ENCODE results near the gene KIRREL3. TPM values are rescaled to one million over a fixed set of nuclear protein-coding genes. Genes with fewer than 3 reads are reported as not detected.

KIRREL3 gene
- polyA plus RNA-seq, 2 of the 4 experiments (the other 2 are of a cell fraction) = 3.0 to 11.0 TPM

DNA sequence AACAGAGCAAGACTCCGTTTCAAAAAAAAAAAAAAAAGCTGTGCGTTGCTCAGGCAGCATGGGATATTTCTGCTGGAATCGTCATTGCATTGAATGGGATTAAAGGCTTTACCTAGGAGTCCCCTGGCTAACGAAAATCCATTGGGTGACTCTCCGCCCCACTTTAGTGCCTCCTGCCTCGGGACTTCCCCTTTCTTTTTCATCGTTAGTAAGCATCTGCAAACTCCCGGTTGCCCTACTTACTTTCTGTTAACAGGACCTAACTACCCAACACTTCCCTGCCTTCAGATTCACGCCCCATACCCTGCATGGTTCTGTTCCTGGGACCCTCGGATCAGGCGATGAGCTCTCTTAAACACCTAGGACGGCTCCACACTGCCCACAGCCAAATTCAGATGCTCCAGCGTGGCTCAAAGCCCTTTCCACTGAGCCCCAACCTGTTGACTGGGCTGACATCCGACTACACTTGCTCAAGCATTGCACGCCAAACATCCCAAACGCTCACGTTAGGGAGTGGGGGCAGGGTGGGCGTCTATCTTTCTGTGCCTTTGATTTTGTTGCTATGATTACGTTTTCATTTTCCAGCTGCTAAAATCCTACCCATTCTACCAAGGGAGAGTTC is 501.3 kb downstream of the KIRREL3 start:
- Histone ChIP-seq H3K4me1 (no peaks in the 10 kb centered on the region), H3K4me3 (no peak overlapping the region), H3K4me2 (no peak overlapping the region), H3K9me3 (no peaks in the 10 kb centered on the region), H3K27ac (no peak overlapping the region)
- TF ChIP-seq, protein P1, sequence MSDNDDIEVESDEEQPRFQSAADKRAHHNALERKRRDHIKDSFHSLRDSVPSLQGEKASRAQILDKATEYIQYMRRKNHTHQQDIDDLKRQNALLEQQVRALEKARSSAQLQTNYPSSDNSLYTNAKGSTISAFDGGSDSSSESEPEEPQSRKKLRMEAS (IDR thresholded peaks at IDR 0.05) = no peak
- TF ChIP-seq CHD4 (IDR thresholded peaks at IDR 0.05; ENCODE audit: borderline replicate concordance) = no peak
- no peak for TF ChIP-seq HOXB5 (CRISPR knock-in tag; IDR thresholded peaks at IDR 0.05)
- no peak for TF ChIP-seq NPAS2 (CRISPR knock-in tag; IDR thresholded peaks at IDR 0.05; ENCODE audit: borderline replicate concordance)
- TF ChIP-seq, protein P2, sequence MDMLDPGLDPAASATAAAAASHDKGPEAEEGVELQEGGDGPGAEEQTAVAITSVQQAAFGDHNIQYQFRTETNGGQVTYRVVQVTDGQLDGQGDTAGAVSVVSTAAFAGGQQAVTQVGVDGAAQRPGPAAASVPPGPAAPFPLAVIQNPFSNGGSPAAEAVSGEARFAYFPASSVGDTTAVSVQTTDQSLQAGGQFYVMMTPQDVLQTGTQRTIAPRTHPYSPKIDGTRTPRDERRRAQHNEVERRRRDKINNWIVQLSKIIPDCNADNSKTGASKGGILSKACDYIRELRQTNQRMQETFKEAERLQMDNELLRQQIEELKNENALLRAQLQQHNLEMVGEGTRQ (IDR thresholded peaks at IDR 0.05) = no peak
- no peak for TF ChIP-seq RCOR1 (IDR thresholded peaks at IDR 0.05; ENCODE audit: low read depth, low read length)
- TF ChIP-seq CBX2 (IDR thresholded peaks at IDR 0.05; ENCODE audit: borderline replicate concordance, low read depth) = no peak
- no peak for ATAC-seq
- CTCF ChIA-PET = interaction anchor here (2.2 kb wide), 1 partner anchor 19 kb away, joined by 10 read pairs; no protein-coding TSS in a partner anchor
- FAIRE-seq = no peak
- POLR2A ChIA-PET = no interaction called here
- 69% methylated on average over 19 of the region's 19 CpGs for WGBS (ENCODE audit: missing lambda C conversion rate)
- no peak for DNase-seq (ENCODE audit: low read depth in 1 of 2, low spot score in 1 of 2)

DNA sequence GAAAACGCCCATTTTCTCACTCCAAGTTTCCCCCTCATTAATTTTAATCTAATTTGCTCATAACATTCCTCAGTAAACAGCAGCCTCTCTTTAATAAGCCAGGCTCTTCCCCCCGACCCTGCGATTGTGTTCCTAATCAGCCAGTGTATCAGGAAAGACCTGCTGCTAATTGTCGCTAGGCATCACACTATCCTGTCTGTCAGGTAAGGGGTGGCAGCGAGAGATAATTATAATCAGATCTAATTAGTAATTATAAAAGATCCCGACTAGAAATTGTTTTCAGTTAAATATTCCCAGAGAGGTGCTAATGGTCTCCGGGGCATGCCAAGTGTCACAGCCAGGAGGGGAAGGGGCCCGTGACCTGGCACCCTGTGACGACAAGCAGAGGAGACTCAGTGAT is 502.3 kb downstream of the KIRREL3 start:
- WGBS (ENCODE audit: missing lambda C conversion rate) = 67% methylated on average over 9 of the region's 9 CpGs
- TF ChIP-seq, protein P3, sequence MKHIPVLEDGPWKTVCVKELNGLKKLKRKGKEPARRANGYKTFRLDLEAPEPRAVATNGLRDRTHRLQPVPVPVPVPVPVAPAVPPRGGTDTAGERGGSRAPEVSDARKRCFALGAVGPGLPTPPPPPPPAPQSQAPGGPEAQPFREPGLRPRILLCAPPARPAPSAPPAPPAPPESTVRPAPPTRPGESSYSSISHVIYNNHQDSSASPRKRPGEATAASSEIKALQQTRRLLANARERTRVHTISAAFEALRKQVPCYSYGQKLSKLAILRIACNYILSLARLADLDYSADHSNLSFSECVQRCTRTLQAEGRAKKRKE (CRISPR knock-in tag; IDR thresholded peaks at IDR 0.05; ENCODE audit: low read depth) = no peak
- TF ChIP-seq GATA3 (IDR thresholded peaks at IDR 0.05; ENCODE audit: borderline replicate concordance) (no peak), HEYL (CRISPR knock-in tag; IDR thresholded peaks at IDR 0.05) (no peak), FOSL2 (IDR thresholded peaks at IDR 0.05) (no peak), FOSL2 (CRISPR knock-in tag; IDR thresholded peaks at IDR 0.05) (no peak), MYC (IDR thresholded peaks at IDR 0.05; ENCODE audit: borderline replicate concordance, low read length) (no peak)
- Histone ChIP-seq H3K27ac (no peak overlapping the region), H3K4me2 (no peak overlapping the region), H3K4me3 (no peak overlapping the region), H3K9me3 (no peaks in the 10 kb centered on the region), H3K4me1 (no peaks in the 10 kb centered on the region)
- CTCF ChIA-PET = interaction anchor here (1.2 kb wide), 1 partner anchor 17 kb away, joined by 4 read pairs; no protein-coding TSS in a partner anchor
- POLR2A ChIA-PET = no interaction called here
- no peak for DNase-seq (ENCODE audit: low read depth in 1 of 2, low spot score in 1 of 2)
- FAIRE-seq = no peak
- no peak for ATAC-seq

DNA sequence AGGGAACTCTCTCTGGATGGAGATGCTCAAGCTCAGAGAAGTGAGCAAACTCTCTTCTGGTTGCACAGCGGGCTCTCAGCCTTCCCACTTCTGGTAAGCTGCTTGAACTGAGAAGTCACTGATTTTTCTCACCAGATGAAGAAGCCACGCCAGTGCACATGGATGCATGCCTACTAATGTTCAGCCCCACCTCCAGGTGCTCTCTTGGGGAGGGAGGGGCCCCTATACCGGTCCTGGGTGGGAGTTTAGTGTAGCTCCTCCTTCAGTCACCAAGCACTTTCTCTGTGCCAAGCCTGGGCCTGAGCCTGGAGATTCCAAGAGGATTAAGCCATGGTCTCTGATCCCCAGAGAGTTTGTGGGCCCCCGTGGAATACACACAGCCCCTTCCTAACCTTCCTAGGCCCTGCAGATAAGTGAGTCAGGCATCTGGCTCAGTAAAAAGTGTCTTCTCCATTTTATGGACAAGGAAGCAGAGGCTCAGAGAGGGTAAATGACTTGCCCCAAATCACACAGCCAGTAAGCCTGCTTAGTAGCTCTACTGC is 502.9 kb downstream of the KIRREL3 start:
- Histone ChIP-seq H3K4me2 (no peak overlapping the region), H3K9me3 (no peaks in the 10 kb centered on the region), H3K27ac (no peak overlapping the region), H3K4me1 (no peaks in the 10 kb centered on the region), H3K4me3 (no peak overlapping the region)
- no peak for ATAC-seq
- ChIA-PET POLR2A (no interaction called here), CTCF (interaction anchor here (1.0 to 1.2 kb wide), 2 partner anchors 10 to 17 kb away, joined by 3 to 4 read pairs; no protein-coding TSS in a partner anchor)
- 63% methylated on average over 3 of the region's 4 CpGs for WGBS (ENCODE audit: missing lambda C conversion rate)
- no peak for DNase-seq (ENCODE audit: low read depth in 1 of 2, low spot score in 1 of 2)
- no peak for FAIRE-seq
- TF ChIP-seq, protein P4, sequence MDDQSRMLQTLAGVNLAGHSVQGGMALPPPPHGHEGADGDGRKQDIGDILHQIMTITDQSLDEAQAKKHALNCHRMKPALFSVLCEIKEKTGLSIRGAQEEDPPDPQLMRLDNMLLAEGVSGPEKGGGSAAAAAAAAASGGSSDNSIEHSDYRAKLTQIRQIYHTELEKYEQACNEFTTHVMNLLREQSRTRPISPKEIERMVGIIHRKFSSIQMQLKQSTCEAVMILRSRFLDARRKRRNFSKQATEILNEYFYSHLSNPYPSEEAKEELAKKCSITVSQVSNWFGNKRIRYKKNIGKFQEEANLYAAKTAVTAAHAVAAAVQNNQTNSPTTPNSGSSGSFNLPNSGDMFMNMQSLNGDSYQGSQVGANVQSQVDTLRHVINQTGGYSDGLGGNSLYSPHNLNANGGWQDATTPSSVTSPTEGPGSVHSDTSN (IDR thresholded peaks at IDR 0.05) = no peak
- TF ChIP-seq CHD2 (IDR thresholded peaks at IDR 0.05; ENCODE audit: low read length, partially characterized antibody) (no peak), NPAS2 (CRISPR knock-in tag; IDR thresholded peaks at IDR 0.05; ENCODE audit: borderline replicate concordance) (no peak), NFE2L2 (conservative IDR thresholded peaks at IDR 0.05; ENCODE audit: low read length) (no peak), JUN (IDR thresholded peaks at IDR 0.05) (no peak), TFCP2L1 (CRISPR knock-in tag; IDR thresholded peaks at IDR 0.05) (no peak), TP53 (CRISPR knock-in tag; IDR thresholded peaks at IDR 0.05) (no peak), ZNF302 (CRISPR knock-in tag; IDR thresholded peaks at IDR 0.05) (no peak), KDM1A (IDR thresholded peaks at IDR 0.05; ENCODE audit: low read depth) (no peak), RFX5 (IDR thresholded peaks at IDR 0.05) (no peak), HOXA7 (CRISPR knock-in tag; IDR thresholded peaks at IDR 0.05) (no peak), POLR2A (IDR thresholded peaks at IDR 0.05; ENCODE audit: low read length) (no peak), EP300 (IDR thresholded peaks at IDR 0.05) (no peak), HEYL (CRISPR knock-in tag; IDR thresholded peaks at IDR 0.05) (no peak)
- TF ChIP-seq, protein P5, sequence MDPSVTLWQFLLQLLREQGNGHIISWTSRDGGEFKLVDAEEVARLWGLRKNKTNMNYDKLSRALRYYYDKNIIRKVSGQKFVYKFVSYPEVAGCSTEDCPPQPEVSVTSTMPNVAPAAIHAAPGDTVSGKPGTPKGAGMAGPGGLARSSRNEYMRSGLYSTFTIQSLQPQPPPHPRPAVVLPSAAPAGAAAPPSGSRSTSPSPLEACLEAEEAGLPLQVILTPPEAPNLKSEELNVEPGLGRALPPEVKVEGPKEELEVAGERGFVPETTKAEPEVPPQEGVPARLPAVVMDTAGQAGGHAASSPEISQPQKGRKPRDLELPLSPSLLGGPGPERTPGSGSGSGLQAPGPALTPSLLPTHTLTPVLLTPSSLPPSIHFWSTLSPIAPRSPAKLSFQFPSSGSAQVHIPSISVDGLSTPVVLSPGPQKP (IDR thresholded peaks at IDR 0.05; ENCODE audit: low read depth, low read length) = no peak
- TF ChIP-seq, protein P6, sequence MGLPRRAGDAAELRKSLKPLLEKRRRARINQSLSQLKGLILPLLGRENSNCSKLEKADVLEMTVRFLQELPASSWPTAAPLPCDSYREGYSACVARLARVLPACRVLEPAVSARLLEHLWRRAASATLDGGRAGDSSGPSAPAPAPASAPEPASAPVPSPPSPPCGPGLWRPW (IDR thresholded peaks at IDR 0.05) = no peak
- TF ChIP-seq, protein P2 (IDR thresholded peaks at IDR 0.05) = no peak
- TF ChIP-seq, protein P1 (IDR thresholded peaks at IDR 0.05) = no peak
- TF ChIP-seq, protein P7, sequence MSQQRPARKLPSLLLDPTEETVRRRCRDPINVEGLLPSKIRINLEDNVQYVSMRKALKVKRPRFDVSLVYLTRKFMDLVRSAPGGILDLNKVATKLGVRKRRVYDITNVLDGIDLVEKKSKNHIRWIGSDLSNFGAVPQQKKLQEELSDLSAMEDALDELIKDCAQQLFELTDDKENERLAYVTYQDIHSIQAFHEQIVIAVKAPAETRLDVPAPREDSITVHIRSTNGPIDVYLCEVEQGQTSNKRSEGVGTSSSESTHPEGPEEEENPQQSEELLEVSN (IDR thresholded peaks at IDR 0.05; ENCODE audit: borderline replicate concordance, low read depth) = no peak

Measured in A549 (cell line).